K562 (cell line): ENCODE data around the gene DROSHA. TPM values are rescaled to one million over a fixed set of nuclear protein-coding genes. Genes with fewer than 3 reads are reported as not detected.

Source experiments
- ATAC-seq: fragments of 200-7000 bp; cut with Tn5 transposase; 3 replicates; pipeline ENCODE4 v1.9.1; 2020; ENCODE audit warnings: moderate library complexity
- BruUV-seq: library from RNA; stranded (reverse); fragments of 400-500 nt; replicated peaks from 2 replicates; lab custom pipeline; 2021; lab: Mats Ljungman, UMichigan
- CTCF ChIA-PET: fragments of 300-600 bp; formaldehyde crosslinking; extraction: SDS; loops from one replicate; lab custom pipeline; 2021; ENCODE audit warnings: low intra/inter-chr PET ratio; lab: Yijun Ruan, JAX
- POLR2A ChIA-PET: fragments of 300-600, 350-650 bp; sonication (Branson Sonifier 250); formaldehyde crosslinking; extraction: SDS; loops from one replicate; lab custom pipeline; 2021; ENCODE audit warnings: antibody characterized with exemption, inconsistent platforms; lab: Yijun Ruan, JAX
- DNase-seq, 4 experiments: peaks; one replicate each; pipeline versions ENCODE4 v3.0.0 to v3.0.0-alpha.2; 2011 to 2018; ENCODE audit warnings: low spot score in 3 of 4, mixed read lengths in 3 of 4; ENCODE audit errors: extremely low read depth in 1 of 4
- FAIRE-seq: peaks from 2 replicates; lab custom pipeline; 2011; peaks lifted over from hg19 to GRCh38; lab: Jason Lieb, UNC
- H2AFZ ChIP-seq: 2 replicates; pipeline ENCODE4 v1.6.0; 2011; ENCODE audit warnings: low read depth, low read length, control low read depth, inconsistent platforms
- H3K27ac ChIP-seq: fragments of 200-600 bp; 3 replicates; pipeline ENCODE4 v1.8.0; 2011; ENCODE audit warnings: low read depth, mild to moderate bottlenecking, control low read depth, inconsistent platforms, low read length, moderate library complexity, mixed read lengths; ENCODE audit errors: extremely low read depth
- H3K27me3 ChIP-seq, 2 experiments: fragments of 300-600 bp in 1 of 2; 2 replicates in 1 of 2; 3 replicates in 1 of 2; pipeline versions ENCODE4 v1.6.0 to v1.8.0; 2011; ENCODE audit warnings: inconsistent platforms in 2 of 2, low read length in 2 of 2, mild to moderate bottlenecking in 1 of 2, mixed read lengths in 1 of 2, moderate library complexity in 1 of 2; ENCODE audit not compliant: control insufficient read depth in 2 of 2, insufficient read depth in 2 of 2
- H3K36me3 ChIP-seq: fragments of 300-600 bp; 3 replicates; pipeline ENCODE4 v1.8.0; 2011; ENCODE audit warnings: mild to moderate bottlenecking, low read length, inconsistent platforms; ENCODE audit not compliant: control insufficient read depth, insufficient read depth
- H3K4me1 ChIP-seq, 2 experiments: fragments of 200-600 bp in 1 of 2; replicated peaks in 1 of 2; 2 replicates in 1 of 2; 3 replicates in 1 of 2; pipeline versions ENCODE4 v1.5.1 to v1.8.0; 2011; ENCODE audit warnings: inconsistent platforms in 2 of 2, low read length in 2 of 2, mild to moderate bottlenecking in 1 of 2, mixed read lengths in 1 of 2, moderate library complexity in 1 of 2; ENCODE audit not compliant: control insufficient read depth in 2 of 2, insufficient read depth in 2 of 2
- H3K4me2 ChIP-seq: 2 replicates; pipeline ENCODE4 v1.6.1; 2011; ENCODE audit warnings: low read length, control low read depth, inconsistent platforms, mixed read lengths; ENCODE audit not compliant: insufficient read depth
- H3K4me3 ChIP-seq: fragments of 200-600 bp; sonication (generic), shearing (Covaris generic); 2 replicates; pipeline ENCODE4 v1.5.1; 2016; ENCODE audit warnings: control low read depth, inconsistent platforms
- H3K79me2 ChIP-seq: fragments of 200-600 bp; 3 replicates; pipeline ENCODE4 v1.8.0; 2011; ENCODE audit warnings: low read length, inconsistent platforms; ENCODE audit not compliant: control insufficient read depth, insufficient read depth
- H3K9ac ChIP-seq, 2 experiments: 2 replicates each; pipeline versions ENCODE4 v1.6.0 to v1.6.1; 2011; ENCODE audit warnings: low read depth in 2 of 2, low read length in 2 of 2, control low read depth in 1 of 2, inconsistent platforms in 1 of 2, mild to moderate bottlenecking in 1 of 2, mixed read lengths in 1 of 2; ENCODE audit not compliant: insufficient read depth in 1 of 2
- H3K9me1 ChIP-seq: one replicate; pipeline ENCODE4 v1.6.0; 2011; ENCODE audit warnings: inconsistent platforms, mild to moderate bottlenecking, low read length, moderate library complexity; ENCODE audit not compliant: control insufficient read depth, insufficient read depth
- H3K9me3 ChIP-seq: replicated peaks from 2 replicates; pipeline ENCODE4 v1.5.1; 2011; ENCODE audit warnings: low read depth, low read length, inconsistent platforms; ENCODE audit not compliant: control insufficient read depth, insufficient read depth
- H4K20me1 ChIP-seq: replicated peaks from 2 replicates; pipeline ENCODE4 v1.6.1; 2011; ENCODE audit warnings: low read length, inconsistent platforms, mixed read lengths; ENCODE audit not compliant: control insufficient read depth, insufficient read depth
- CCNT2 ChIP-seq: IDR thresholded peaks from 2 replicates; pipeline ENCODE4 v1.6.1; 2011; ENCODE audit warnings: borderline replicate concordance, low read depth, mild to moderate bottlenecking, moderate library complexity, mixed read lengths, low read length; ENCODE audit not compliant: insufficient read length; ENCODE audit errors: extremely low read depth
- CEBPB ChIP-seq: fragments of 450-650 bp; IDR thresholded peaks from 2 replicates; pipeline ENCODE4 v1.6.1; 2016; ENCODE audit warnings: missing genetic modification characterization, missing compliant biosample characterization
- DPF2 ChIP-seq: fragments of 450-650 bp; IDR thresholded peaks from 2 replicates; pipeline ENCODE4 v1.6.1; 2016
- KLF10 ChIP-seq: fragments of 250-450 bp; sonication (Bioruptor Pico); IDR thresholded peaks from 2 replicates; pipeline ENCODE4 v1.6.1; 2021; ENCODE audit warnings: matching md5 sums
- PHB ChIP-seq: fragments of 250-450 bp; sonication (Bioruptor Pico); IDR thresholded peaks from 2 replicates; pipeline ENCODE4 v1.5.0; 2021
- RAD21 ChIP-seq, 2 experiments: fragments of 250-450 bp in 1 of 2; fragments of 450-650 bp in 1 of 2; sonication (Bioruptor Pico) in 1 of 2; formaldehyde crosslinking in 1 of 2; IDR thresholded peaks in 1 of 2; conservative IDR thresholded peaks in 1 of 2; 2 replicates each; pipeline versions ENCODE4 v1.4.0 to v1.8.0; 2020 to 2022; ENCODE audit warnings: mild to moderate bottlenecking in 2 of 2, moderate library complexity in 1 of 2
- RBM17 ChIP-seq: fragments of 200-400 bp; formaldehyde crosslinking; IDR thresholded peaks from 2 replicates; pipeline ENCODE4 v1.6.1; 2017; ENCODE audit warnings: low read depth, mild to moderate bottlenecking, low read length, borderline replicate concordance
- SMARCE1 ChIP-seq: fragments of 450-650 bp; IDR thresholded peaks from 2 replicates; pipeline ENCODE4 v1.7.1; 2016; ENCODE audit warnings: mild to moderate bottlenecking
- SP1 ChIP-seq: sonication (generic); formaldehyde crosslinking; IDR thresholded peaks from 2 replicates; pipeline ENCODE4 v1.8.1; 2022; ENCODE audit warnings: mild to moderate bottlenecking, missing genetic modification reagents
- SRSF1 ChIP-seq: fragments of 200-400 bp; formaldehyde crosslinking; IDR thresholded peaks from 2 replicates; pipeline ENCODE4 v1.6.1; 2017; ENCODE audit warnings: mild to moderate bottlenecking, low read depth, low read length, moderate library complexity
- ZFP30 ChIP-seq: fragments of 250-450 bp; sonication (Bioruptor Pico); IDR thresholded peaks from 2 replicates; pipeline ENCODE4 v1.8.0; 2022; ENCODE audit warnings: moderate library complexity, mild to moderate bottlenecking, inconsistent platforms, borderline replicate concordance
- ZNF134 ChIP-seq: fragments of 250-450 bp; sonication (Bioruptor Pico); conservative IDR thresholded peaks from 2 replicates; pipeline ENCODE4 v1.4.0; 2020
- WGBS: fragments of 100-300 bp; shearing (Covaris generic); methylation state at CpG from one replicate; pipeline ENCODE4 v1.1.6; 2016; ENCODE audit warnings: low coverage, mixed read lengths; ENCODE audit not compliant: insufficient coverage; ENCODE audit errors: missing lambda C conversion rate; 5-methylcytosine and 5-hydroxymethylcytosine counted together
- in situ Hi-C: fragments of 300-500 bp; cut with MboI; formaldehyde crosslinking; loops from 4 replicates; pipeline ENCODE4 v1.15.0; 2018; ENCODE audit warnings: inconsistent platforms, mixed read lengths
- intact Hi-C: fragments of 100-400 bp; cut with micrococcal nuclease; formaldehyde crosslinking; loops from 2 replicates; pipeline ENCODE4 v1.14.2; 2022
- polyA plus RNA-seq, 8 experiments: library from polyadenylated mRNA; depleted of rRNA in 4 of 8; stranded (reverse) in 5 of 8; unstranded in 3 of 8; fragments of >200 nt; fragmentation: Nextera tagmentation in 2 of 8; fragmentation: Illumina TruSeq in 1 of 8; extraction: Ambion mirVana in 2 of 8; extraction: Trizol in 1 of 8; gene quantifications; 2 replicates each; pipeline versions ENCODE4 v1.2.1 to v1.2.3, GENCODE V29; 2011 to 2014; ENCODE audit warnings: inconsistent platforms in 1 of 8, missing spikeins in 1 of 8
- total RNA-seq, 7 experiments: library from RNA; depleted of rRNA in 6 of 7; stranded (reverse); fragments of >200 nt in 6 of 7; fragmentation: Illumina TruSeq in 2 of 7; extraction: Trizol in 2 of 7; gene quantifications; 2 replicates each; pipeline versions ENCODE4 v1.2.1 to v1.2.3, GENCODE V29; 2011 to 2021; ENCODE audit warnings: low replicate concordance in 1 of 7
- TF ChIP-seq, protein P1 (sequence below): fragments of 250-450 bp; sonication (Bioruptor Pico); IDR thresholded peaks from 2 replicates; pipeline ENCODE4 v1.4.0; 2020; ENCODE audit warnings: mild to moderate bottlenecking, moderate library complexity
- TF ChIP-seq, protein P2 (sequence below): fragments of 250-450 bp; sonication (Bioruptor Pico); IDR thresholded peaks from 2 replicates; pipeline ENCODE4 v1.8.0; 2022; ENCODE audit warnings: moderate library complexity, mild to moderate bottlenecking, inconsistent platforms

DROSHA gene
- total and polyA plus RNA-seq, 9 of the 15 experiments (the other 6 are each of a cell fraction or from before 2014, with no cell fraction given): 52.5 to 109 (median 68.9) TPM

DNA sequence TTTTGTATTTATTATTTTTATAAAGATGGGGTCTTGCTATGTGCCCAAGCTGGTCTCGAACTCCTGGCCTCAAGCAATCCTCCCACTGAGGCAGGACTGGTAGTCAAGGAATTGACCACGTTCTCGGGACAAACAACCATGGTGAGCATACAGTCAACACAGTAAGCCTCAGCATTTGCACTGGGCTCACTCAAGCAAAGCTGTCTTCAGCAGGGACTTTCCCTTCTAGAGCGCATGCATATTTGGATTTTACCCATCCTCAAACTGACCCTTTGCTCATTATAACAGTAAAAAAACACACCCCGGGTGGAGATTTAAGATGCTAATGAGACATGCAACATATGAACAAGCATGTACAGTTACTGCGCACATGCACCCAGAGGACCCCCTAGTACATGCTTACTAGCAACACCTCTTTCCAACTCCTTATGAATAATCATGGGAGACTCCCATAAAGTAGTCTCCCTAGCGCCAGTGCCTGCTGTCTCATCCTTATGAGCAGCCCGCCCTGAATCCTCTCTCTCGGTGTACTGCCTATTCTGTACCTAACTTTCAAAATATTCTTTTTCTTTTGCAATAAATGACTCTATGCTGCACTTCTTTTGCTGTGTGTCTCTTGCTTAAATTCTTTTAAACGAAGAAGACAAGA lies 41.7 kb upstream of the DROSHA start:
- no peaks in the 10 kb centered on the region for H3K79me2 ChIP-seq
- H3K9me1 ChIP-seq: no peaks in the 10 kb centered on the region
- H3K4me2 ChIP-seq: no peak overlapping the region
- intact Hi-C loops: loop anchor here (2.0 kb wide), 1 partner anchor 21 kb away; no protein-coding TSS in a partner anchor
- no peak overlapping the region for H3K9ac ChIP-seq
- in situ Hi-C loops: no loop called here
- H3K4me3 ChIP-seq: no peak overlapping the region
- no peak overlapping the region for H2AFZ ChIP-seq
- DNase-seq (no peak), ATAC-seq (no peak), FAIRE-seq (no peak)
- no TSS peak for BruUV-seq
- no peaks in the 10 kb centered on the region for H3K9me3 ChIP-seq
- POLR2A ChIA-PET: interaction anchor here (0.6 kb wide), 1 partner anchor 42 kb away, joined by 3 read pairs; the partner anchor contains the start of genes C5orf22 and DROSHA
- H3K27me3 ChIP-seq: peaks cover 9 to 17% of the 10 kb centered on the region in 2 experiments; a peak in 4 of 5 replicates
- no peaks in the 10 kb centered on the region for H3K4me1 ChIP-seq
- no peak overlapping the region for H3K27ac ChIP-seq
- WGBS: 15% methylated on average over 10 of the region's 10 CpGs
- no peaks in the 10 kb centered on the region for H3K36me3 ChIP-seq
- H4K20me1 ChIP-seq: no peaks in the 10 kb centered on the region
- CTCF ChIA-PET: interaction anchor here (0.6 kb wide), 1 partner anchor 36 kb away, joined by 3 read pairs; no protein-coding TSS in a partner anchor
- TF ChIP-seq SRSF1: no peak
- TF ChIP-seq ZFP30 (CRISPR knock-in tag): no peak
- TF ChIP-seq, protein P1, sequence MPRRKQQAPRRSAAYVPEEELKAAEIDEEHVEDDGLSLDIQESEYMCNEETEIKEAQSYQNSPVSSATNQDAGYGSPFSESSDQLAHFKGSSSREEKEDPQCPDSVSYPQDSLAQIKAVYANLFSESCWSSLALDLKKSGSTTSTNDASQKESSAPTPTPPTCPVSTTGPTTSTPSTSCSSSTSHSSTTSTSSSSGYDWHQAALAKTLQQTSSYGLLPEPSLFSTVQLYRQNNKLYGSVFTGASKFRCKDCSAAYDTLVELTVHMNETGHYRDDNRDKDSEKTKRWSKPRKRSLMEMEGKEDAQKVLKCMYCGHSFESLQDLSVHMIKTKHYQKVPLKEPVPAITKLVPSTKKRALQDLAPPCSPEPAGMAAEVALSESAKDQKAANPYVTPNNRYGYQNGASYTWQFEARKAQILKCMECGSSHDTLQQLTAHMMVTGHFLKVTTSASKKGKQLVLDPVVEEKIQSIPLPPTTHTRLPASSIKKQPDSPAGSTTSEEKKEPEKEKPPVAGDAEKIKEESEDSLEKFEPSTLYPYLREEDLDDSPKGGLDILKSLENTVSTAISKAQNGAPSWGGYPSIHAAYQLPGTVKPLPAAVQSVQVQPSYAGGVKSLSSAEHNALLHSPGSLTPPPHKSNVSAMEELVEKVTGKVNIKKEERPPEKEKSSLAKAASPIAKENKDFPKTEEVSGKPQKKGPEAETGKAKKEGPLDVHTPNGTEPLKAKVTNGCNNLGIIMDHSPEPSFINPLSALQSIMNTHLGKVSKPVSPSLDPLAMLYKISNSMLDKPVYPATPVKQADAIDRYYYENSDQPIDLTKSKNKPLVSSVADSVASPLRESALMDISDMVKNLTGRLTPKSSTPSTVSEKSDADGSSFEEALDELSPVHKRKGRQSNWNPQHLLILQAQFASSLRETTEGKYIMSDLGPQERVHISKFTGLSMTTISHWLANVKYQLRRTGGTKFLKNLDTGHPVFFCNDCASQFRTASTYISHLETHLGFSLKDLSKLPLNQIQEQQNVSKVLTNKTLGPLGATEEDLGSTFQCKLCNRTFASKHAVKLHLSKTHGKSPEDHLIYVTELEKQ (CRISPR knock-in tag): no peak
- no peak for TF ChIP-seq RBM17
- no peak for TF ChIP-seq RAD21 (CRISPR knock-in tag; conservative IDR thresholded peaks at IDR 0.05 in 1 of 2, IDR thresholded peaks at IDR 0.05 in 1 of 2)
- TF ChIP-seq CEBPB (tag): no peak
- TF ChIP-seq CCNT2: no peak
- TF ChIP-seq KLF10 (CRISPR knock-in tag): no peak
- TF ChIP-seq SP1 (CRISPR knock-in tag): no peak
- TF ChIP-seq ZNF134 (CRISPR knock-in tag): no peak
- TF ChIP-seq DPF2: no peak
- no peak for TF ChIP-seq SMARCE1
- TF ChIP-seq PHB (CRISPR knock-in tag): no peak
- TF ChIP-seq, protein P2, sequence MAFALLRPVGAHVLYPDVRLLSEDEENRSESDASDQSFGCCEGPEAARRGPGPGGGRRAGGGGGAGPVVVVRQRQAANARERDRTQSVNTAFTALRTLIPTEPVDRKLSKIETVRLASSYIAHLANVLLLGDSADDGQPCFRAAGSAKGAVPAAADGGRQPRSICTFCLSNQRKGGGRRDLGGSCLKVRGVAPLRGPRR (CRISPR knock-in tag): no peak
